Measurements from ENCODE around the gene LCN12.

The LCN12 gene

DNA sequence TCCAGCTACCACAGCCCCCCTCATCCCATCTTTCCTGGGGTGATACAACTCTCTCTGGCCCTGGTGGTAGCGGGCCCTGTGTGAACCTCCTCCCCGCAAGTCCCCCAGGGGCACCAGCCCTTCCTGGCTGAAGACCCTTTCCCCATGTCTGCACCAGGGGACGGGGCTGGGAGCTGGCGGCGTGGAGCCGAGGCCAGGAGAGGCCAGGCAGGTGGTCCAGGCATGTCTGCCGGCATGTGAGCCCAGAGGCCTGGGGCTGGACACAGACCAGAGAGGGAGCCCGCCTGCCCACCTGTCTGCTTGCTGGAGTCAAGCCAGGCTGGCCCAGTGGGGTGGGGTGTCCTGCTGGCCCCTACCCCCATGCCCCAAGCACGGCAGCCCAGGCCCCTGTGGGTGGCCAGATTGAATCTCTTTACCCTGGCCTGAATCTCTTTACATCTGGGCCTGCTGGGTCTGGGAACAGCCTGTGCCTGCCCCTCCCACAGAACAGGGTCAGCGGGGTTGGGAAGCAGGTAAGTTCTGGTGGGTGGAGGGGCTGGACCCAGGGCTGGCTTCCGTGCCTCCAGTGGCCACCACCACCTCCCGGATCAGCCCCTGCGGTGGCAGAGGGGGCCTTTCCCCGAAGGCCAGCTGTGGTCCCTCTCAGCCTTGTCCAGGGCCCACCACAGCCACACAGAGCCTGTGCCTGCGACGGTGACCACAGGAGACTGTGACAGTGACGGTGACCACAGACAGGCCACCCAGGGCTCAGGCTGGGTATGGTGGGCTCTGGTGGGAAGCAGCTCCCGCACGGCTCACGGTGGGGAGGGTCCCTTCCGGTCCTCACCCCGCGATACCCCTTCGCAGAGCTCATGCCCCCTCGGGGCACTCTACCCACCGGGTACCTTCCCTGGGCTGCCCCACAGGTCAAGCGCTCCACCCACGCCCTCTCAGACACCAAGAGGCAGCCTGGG lies 7.1 kb downstream of the LCN12 start:
- no peak for DNase-seq

DNA sequence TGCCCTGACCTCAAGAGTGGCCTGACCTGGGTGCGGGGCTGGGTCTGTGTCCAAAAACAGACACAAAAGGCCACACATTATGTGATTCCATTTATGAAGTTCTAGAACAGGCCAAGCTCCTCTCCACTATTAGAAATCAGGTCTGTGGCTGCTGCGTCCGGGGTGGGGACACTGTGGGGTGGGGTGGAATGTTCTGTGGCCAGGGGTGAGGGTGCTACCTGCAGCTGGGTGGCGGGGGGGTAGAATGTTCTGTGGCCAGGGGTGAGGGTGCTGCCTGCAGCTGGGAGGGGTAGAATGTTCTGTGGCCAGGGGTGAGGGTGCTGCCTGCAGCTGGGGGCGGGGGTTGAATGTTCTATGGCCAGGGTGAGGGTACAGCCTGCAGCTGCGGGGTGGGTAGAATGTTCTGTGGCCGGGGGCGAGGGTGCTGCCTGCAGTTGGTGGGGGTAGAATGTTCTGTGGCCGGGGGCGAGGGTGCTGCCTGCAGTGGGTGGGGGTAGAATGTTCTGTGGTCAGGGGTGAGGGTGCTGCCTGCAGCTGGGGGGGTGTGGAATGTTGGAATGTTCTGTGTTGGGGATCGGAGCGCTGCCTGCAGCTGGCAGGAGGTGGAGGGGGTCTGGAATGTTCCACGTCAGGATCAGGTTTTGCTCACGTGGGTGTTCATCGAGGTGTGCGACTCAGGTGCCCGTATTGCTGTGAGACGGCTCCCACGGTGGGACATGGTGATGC lies 8.3 kb downstream of the LCN12 start:
- DNase-seq = no peak

DNA sequence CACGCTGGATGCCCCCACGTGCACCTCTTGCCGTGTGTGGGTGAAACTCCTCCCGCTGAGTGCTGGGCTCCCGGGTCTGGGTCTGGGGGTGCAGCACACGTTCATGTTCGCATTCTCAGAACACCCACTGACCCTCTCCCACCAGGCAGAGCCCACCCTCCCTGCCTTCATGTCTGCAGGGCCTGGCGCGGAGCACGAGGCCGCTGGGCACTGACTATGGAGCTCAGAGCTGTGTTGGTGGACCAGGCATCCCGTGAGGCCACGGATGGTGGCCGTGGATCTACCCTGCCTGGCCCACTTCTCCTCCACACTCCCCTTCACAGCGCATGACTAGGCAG lies 8.8 kb downstream of the LCN12 start:
- no peak for DNase-seq

DNA sequence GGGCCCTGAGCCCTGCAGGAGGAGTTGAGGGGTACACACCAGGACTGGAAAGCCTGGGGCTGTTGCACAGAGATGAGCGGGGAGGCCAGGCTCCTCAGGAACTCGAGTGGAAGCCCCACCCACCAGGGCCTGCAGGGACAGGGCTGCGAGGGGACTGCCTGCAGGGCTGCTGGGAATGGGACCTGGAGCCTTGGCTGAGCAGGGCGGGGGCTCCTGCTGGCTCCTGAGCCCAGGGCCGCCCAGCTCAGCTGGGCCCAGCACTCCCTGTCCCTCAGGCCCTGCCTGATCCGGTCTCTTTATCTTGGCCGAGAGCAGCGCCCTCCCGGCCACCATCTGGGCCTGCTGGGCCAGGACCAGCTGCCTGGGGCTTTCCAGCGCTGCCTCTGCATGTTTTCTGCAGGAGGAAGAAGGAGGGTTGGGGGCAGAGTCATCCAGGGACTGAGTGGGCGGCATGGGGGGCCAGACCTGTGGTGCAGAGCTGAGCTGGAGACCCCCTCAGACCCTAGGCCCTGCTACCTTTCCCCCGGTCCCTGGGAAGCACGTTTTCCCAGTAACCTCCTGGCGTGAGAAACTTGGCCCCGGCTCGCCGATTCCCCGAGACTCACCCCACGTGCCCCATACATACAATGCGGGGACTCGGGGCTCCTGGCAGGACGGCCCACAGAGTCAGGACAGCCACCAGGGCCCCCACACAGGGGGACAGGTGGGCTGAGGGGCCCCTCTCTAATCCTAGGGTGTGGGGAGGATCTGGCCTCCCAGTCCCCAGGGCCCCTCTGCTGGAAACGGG lies 9.4 kb downstream of the LCN12 start:
- DNase-seq = no peak

DNA sequence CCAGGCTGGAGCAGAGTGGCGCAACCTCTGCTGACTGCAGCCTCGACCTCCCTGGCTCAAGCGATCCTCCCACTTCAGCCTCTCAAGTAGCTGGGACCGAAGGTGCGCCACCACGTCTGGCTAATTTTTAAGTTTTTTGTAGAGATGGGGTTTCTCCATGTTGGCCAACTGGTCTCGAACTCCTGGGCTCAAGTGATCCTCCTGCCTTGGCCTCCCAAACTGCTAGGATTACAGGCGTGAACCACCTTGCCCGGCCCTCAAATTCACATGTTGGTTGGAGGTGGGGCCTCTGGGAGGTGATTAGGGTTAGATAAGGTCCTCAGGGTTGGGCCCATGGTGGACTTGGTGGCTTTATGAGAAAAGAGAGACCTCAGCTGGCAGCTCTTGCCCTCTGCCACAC lies 10.1 kb downstream of the LCN12 start:
- DNase-seq = no peak

DNA sequence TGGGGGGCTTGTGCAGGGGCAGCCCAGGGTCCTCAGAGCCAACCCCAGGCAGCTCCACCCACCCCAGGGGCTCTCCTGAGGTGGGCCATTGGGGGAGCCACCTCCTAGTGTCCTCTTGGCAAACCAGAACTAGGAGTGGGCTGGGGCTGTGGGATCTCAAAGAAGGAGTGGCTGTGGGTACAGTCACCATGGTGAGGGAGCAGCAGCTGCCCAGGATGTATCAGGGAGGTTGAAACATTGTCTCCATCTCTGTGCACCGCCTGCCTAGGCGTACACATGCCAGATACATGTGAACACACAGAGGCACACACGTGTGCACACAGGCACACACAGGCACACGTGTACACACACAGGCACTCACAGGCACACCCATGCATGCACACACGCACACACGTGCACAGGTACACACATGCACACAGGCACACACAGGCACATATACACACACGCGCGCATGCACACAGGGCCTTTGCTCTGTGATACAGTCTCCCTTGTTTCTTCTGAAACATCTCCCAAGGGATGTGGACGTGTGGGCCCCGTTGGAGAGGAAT lies 10.7 kb downstream of the LCN12 start:
- no peak for DNase-seq

DNA sequence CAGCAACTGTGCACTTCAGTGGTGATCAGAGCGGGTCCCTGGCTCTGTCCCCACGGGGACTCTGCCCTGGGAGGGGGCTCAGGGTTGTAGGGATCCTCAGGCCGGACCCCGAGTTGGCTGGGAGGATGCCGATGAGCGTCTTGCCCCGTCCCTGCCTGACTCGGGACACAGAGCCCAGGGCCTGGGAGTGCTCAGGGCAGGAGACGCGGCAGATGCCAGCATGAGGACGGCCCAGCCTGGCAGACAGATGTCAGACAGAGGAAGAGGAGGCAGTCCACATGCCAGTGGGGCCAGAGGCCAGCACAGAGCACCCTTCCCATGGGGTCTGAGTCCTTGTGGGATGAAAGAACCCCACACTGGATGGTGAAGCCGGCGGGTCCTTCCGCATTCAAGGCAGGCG lies 11.3 kb downstream of the LCN12 start:
- DNase-seq = no peak

DNA sequence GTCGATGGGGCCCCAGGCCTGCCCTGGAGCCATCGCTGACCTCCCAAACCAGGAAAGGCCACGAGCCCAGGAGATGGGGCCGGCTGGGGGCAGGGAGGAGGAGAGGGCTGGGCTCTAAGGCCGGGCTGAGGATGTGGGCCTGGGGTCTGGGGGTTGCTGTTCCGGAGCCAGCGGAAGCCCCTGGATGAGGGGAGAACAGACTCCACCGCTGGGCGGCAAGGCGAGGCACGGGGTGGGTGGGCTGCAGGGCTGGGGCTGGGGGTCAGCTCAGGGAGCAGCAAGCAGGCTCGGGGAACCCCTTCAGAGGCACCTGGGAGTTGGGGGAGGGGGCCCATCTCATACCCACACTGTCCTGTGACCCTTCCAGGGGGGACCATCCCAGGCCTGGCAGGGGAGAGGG lies 11.7 kb downstream of the LCN12 start:
- no peak for DNase-seq

DNA sequence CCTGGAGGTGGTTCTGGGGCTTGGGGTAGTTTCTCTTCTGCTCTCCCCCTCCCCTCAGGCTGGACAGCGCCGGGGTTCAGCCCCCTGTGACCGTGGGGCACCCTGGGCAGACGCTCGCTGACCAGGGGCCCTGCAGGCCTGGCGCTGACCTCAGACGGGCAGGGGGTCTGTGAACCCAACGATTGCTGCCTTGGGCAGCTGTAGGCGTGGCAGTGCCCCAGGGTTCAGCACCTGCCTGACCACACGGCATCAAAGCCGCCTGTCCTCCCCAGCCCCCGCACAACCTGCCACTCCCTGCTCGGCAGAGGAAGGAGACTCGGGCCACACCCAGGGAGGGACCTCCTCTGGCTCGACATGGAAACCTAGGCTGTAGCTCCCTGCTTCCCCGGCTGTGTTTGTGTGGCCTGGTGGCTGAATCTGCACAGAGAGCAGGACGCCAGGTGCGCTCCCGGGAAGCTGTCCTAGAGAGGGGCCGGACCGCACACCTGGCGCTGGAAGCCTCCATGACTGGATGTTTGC lies 12.2 kb downstream of the LCN12 start:
- no peak for DNase-seq

DNA sequence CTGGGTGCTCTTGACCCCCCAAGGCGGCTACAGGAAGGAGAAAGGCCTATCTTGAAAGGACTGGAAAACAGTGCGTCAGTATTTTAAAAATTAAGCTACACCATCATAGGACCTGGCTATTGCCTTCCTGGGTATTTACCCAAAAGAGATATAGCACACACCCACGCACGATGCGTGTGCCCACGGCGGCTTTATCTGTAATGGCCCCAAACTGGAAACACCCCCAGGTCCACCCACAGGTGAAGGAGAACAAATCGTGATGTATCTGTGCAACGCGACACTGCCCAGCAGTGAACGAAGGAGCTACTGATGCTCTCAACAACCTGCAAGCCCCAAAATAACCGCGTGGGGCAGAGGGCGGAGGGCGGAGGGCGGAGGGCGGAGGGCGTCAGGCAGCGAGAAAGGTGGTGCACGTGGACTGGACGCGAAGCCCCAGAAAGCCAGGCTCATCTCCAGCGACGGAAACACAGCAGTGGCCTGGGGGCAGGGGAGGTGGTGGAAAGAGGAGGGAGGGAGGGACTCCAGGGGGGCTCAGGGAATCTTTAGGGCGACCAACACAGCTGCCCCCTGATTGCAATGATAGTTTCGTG lies 12.9 kb downstream of the LCN12 start:
- DNase-seq = no peak

DNA sequence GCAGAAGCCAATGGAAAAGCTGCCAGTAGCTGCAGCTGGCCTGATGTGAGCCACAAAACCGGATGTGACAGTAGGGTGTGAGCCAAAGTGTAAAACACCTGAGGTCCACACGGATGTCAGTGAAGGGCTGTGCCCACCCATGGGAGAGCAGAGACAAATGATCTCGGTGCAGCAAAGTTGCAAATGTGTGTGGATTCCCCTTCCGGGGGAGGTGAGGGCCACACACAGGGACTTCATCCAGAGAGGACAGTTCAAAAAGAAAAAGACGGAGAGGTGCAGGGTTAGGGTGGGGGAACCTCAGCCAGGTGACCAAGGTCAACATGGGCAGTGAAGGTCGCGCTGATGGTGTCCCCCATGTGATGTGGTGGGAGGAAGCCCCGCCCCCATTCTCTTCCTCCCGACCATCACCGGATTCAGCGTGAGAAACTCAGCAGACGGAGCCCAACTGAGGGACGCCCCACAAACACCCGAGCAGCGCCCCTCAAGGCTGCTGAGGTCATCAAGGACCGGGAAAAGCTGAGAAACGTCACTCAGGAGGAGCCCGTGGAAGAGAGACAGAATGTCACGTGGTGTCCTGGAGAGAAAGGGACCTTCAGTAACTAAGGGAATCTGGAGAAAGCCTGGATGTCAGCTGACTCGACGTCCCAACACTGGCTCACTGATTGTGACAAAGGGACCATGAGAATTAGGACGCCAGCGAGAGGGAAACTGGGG lies 13.9 kb downstream of the LCN12 start:
- no peak for DNase-seq

DNA sequence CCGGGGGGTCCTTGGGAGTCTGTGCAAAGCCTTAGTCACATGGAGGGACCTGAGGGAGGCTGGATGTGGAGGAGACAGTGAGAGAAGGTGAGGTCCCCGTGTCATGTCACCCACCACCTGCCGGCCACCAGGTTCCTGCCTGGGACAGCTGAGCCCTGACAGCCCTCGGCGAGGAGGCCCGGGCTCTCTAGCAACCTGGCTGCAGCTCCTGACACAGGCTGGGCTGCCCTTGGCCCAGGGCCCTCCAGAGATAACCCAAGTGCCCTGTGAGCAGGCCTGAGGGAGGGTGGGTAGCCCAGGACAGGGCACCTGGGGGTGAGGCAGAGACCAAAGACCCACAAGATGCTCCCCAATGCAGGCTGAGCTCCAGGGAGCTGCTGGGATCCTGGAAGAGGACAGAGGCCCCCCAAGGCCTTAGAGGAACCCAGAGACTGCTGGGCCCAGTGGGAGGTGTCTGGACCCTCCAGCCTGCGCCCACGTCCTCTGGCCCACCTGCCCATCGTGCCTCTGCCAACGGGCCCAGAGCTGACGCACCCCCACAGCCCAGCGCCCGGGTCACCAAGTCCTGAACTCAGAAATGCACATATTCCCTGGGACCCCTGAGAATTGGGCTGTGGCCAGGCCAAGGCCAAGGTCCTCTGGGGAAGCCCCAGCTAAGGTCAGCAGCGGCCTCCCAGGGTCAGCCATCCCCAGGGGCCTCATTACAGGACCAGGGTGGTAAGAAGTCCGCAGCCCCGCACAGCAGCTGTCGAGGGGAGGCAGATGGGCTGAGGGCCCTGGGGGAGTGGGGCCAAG lies 16.5 kb downstream of the LCN12 start:
- DNase-seq = no peak

DNA sequence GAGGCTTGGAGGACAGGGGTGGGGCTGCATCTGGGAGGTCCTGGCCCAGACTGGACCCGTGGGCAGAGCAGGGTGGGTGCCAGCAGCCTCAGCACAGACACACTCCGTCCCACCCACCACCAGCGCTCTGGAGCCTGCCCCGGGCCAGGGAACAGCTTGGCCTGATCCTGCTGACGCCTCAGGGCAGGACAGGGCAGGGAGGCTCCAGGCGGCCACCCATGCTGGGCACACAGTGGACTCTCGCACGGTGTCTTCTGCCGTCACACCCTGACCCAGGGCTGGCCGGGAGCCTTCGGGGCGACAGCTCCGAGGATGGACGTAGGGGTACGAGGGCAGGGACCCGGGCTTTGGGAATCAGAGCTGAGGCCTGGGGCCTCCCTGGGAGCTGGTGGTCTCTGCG lies 17.1 kb downstream of the LCN12 start:
- no peak for DNase-seq

DNA sequence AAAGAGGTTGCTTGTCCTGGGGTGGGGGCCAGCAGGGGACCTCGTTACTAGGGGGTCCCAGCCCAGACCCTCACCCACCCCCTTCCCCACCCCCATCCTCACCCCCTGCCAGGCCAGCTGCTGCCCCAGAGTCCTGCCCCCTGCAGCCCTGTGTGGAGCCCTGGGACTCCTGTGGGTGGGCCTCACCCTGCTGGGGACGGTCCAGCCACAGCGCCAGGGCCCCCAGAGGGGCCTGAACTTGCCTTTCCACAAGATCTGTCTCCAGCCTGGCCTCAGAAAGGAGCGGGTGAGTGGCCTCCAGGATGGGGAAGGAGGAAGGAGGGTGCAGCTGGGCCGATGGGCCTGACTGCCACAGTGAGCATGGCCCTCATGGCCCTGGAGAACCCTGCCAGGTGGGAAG lies 17.7 kb downstream of the LCN12 start:
- DNase-seq = no peak

DNA sequence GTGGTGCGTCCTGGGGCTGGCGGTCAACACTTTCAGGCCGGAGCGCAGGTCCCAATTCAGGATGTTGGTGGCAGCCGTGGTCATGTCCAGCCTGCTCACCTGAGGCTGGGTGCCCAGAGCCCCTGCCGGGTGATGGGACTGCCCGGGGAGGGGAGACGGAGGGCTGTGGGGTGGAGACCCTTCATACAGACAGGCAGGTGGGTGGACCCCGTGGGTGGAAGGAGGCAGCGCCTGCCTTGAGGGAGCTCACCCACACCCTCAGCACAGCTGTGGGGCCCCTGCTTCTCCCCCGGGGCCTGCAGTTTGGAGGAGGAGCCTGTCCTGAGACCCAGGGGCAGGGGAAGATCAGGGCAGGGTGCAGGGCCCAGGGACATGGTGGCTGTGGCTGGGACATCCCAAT lies 18.3 kb downstream of the LCN12 start:
- DNase-seq = no peak

DNA sequence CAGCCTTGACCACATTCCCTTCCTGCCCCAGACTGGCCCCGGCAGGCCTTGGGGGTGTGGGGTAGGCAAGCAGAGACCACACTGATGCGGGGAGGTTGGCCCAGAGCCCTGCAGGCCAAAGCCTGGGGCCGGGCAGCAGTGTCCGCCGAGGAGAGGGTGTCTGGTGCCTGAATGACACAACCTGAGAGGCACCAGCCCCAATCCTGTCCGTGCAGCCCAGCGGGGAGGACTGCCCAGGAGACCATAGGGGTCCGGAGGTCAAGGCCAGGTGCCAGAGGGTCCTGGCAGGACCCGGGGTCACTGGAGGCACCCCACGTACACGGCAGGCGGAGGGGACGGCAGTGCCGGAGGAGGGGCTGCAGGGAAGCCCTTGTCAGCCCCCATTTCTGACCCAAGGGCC lies 19.7 kb downstream of the LCN12 start:
- no peak for DNase-seq

DNA sequence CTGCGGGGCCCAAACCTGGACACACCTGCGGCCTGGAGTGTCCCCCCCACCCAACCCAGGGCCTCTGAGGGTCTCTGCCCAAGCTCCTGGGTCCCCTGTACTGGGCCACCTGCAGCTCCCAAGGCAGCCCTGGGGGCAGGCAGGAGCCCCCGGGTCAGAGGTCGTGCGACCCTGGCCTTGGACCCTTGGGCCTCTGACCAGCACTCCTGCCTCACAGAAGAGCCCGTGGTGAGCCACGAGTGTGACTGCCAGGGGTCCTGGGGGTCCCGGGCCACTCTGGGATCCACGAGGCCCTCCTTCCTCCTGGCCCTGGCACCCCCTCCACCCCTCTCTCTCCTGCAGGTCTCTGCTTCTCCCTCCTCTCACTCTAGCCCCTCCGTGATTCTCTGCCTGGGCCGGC lies 20.3 kb downstream of the LCN12 start:
- no peak for DNase-seq

DNA sequence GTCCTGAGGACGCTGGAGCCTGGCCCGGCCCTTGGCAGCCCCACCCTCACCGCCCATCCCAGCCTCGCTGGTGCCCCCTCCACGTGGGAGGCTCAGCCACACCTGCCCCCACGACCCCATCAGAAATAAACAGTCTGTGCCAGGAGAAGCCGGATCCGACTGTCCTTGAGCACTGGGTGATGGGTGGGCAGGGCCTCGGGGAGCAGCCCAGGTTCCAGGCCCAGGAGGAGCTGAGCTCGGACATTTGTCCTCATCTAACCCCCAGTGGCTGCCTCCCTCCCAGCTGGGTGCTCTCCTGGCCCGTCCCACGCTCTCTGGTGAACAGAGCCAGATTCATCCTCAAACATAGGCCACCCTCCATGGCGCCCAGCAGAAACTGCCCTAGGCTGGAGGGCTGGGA lies 20.7 kb downstream of the LCN12 start:
- no peak for DNase-seq

DNA sequence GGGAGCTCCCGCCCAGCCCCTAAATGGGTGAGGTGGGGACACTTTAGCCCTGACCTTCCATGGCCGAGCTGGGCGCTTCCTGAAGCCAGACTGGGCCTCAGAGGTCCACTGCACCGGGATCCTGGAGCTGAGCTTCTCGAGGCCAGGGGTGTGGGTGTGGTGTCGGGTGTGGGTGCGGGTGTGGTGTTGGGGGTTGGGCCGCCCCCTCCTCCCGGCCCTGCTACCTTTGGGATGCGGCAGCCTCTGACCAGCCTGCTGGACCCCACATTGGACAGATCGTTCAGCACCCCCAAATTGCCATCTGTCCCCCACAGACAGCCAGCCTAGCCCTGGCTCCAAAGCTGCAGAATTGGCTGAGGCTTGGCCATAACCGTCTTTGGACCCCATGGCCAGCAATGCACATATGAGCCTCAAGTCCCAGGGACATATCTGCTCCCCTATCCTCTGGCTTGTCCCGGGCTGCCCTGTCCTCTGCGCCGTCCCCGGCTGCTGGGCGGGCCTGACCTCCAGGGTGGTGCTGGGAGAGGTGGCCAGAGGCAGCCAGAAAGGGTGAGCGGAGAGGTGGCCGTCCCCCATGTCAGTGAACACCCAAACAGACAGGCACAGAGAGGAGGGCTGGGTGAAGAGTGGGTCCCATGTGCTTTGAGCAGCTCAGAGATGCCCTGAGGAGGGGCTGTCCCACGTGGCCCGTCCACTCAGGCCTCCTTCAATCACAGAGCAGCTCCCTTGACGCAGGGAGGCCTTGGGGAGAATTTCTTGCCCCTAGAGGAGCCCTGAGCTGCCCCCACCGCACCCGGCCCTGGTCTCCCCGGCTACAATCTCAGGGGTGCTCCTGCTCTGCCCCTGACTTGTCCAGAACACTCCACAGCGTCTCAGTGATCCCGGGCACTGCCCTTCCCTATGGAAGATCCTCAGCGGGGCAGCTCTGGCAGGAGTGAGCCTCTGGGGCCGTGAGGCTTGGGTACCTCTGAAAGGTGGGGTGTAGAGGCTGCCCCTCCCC lies 21.8 kb downstream of the LCN12 start:
- no peak for DNase-seq
